KMS-11 (cell line): ENCODE measurements around the gene ADGRB2.

ENCODE experiments used
- H2AFZ ChIP-seq: fragments of 200-600 bp; sonication (generic); 2 replicates; pipeline ENCODE4 v1.6.1; 2016; ENCODE audit warnings: antibody characterized with exemption, mixed run types, low read depth
- H3K27ac ChIP-seq: fragments of 200-600 bp; sonication (generic); 2 replicates; pipeline ENCODE4 v1.6.1; 2016; ENCODE audit warnings: mild to moderate bottlenecking, mixed run types
- H3K27me3 ChIP-seq: fragments of 200-600 bp; sonication (generic); 2 replicates; pipeline ENCODE4 v1.6.1; 2017; ENCODE audit warnings: mild to moderate bottlenecking, low read depth, mixed run types, moderate library complexity; ENCODE audit not compliant: insufficient read depth
- H3K36me3 ChIP-seq: fragments of 200-600 bp; sonication (generic); 2 replicates; pipeline ENCODE4 v1.6.1; 2017; ENCODE audit warnings: mild to moderate bottlenecking, mixed run types; ENCODE audit not compliant: insufficient read depth
- H3K4me1 ChIP-seq: fragments of 200-600 bp; sonication (generic); 2 replicates; pipeline ENCODE4 v1.6.1; 2016; ENCODE audit warnings: mild to moderate bottlenecking, low read depth, mixed run types; ENCODE audit not compliant: poor library complexity, severe bottlenecking
- H3K4me2 ChIP-seq: fragments of 200-600 bp; sonication (generic); 2 replicates; pipeline ENCODE4 v1.7.0; 2016; ENCODE audit warnings: mild to moderate bottlenecking, mixed run types
- H3K4me3 ChIP-seq: fragments of 200-600 bp; sonication (generic); IDR thresholded peaks from 2 replicates; pipeline ENCODE4 v1.6.1; 2017; ENCODE audit warnings: low read depth, low read length, mixed read lengths; ENCODE audit not compliant: insufficient read depth
- H3K79me2 ChIP-seq: fragments of 200-600 bp; sonication (generic); 2 replicates; pipeline ENCODE4 v1.6.1; 2016; ENCODE audit warnings: low read depth, mixed run types; ENCODE audit not compliant: insufficient read depth
- H3K9ac ChIP-seq: fragments of 200-600 bp; sonication (generic); 2 replicates; pipeline ENCODE4 v1.6.1; 2016; ENCODE audit warnings: mild to moderate bottlenecking, mixed run types
- H4K20me1 ChIP-seq: fragments of 200-600 bp; sonication (generic); 2 replicates; pipeline ENCODE4 v1.6.1; 2016; ENCODE audit warnings: mild to moderate bottlenecking, mixed run types; ENCODE audit not compliant: insufficient read depth
- TF ChIP-seq, protein P1 (sequence below): fragments of 200-600 bp; sonication (generic); conservative IDR thresholded peaks from 2 replicates; pipeline ENCODE4 v1.6.1; 2017; ENCODE audit warnings: low read depth, mild to moderate bottlenecking, antibody characterized with exemption, low read length, moderate library complexity, mixed read lengths

Gene ADGRB2

DNA sequence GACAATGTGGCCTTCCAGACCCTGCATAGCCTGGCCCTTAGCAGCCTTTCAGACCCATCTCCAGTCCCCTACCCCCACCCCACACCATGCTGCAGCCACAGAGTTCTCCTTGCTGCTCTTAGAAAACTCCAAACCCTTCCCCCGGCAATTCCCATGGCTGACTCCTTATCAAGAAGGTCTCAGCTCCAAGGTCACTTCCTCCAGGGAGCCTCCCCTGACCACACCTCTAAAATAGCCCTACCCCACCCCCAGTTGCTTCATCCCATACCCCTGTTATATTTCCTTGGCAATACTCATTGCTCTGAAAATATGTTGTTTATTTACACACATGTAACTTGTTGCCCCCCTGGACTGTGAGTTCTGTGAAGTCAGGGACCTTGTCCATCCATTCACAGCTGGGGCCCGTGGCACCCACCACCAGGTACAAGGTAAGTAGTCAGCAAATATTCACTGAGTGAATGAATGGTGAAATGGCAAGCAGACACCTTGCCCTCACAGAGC is 4.3 kb upstream of the ADGRB2 start:
- Histone ChIP-seq H3K4me3 (no peak overlapping the region), H3K27me3 (peaks cover 19% of the 10 kb centered on the region), H2AFZ (no peak overlapping the region), H4K20me1 (no peaks in the 10 kb centered on the region), H3K27ac (no peak overlapping the region), H3K36me3 (no peaks in the 10 kb centered on the region), H3K4me2 (no peak overlapping the region), H3K4me1 (peaks cover 8% of the 10 kb centered on the region), H3K9ac (no peak overlapping the region), H3K79me2 (no peaks in the 10 kb centered on the region)
- TF ChIP-seq, protein P1, sequence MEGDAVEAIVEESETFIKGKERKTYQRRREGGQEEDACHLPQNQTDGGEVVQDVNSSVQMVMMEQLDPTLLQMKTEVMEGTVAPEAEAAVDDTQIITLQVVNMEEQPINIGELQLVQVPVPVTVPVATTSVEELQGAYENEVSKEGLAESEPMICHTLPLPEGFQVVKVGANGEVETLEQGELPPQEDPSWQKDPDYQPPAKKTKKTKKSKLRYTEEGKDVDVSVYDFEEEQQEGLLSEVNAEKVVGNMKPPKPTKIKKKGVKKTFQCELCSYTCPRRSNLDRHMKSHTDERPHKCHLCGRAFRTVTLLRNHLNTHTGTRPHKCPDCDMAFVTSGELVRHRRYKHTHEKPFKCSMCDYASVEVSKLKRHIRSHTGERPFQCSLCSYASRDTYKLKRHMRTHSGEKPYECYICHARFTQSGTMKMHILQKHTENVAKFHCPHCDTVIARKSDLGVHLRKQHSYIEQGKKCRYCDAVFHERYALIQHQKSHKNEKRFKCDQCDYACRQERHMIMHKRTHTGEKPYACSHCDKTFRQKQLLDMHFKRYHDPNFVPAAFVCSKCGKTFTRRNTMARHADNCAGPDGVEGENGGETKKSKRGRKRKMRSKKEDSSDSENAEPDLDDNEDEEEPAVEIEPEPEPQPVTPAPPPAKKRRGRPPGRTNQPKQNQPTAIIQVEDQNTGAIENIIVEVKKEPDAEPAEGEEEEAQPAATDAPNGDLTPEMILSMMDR: no peak

DNA sequence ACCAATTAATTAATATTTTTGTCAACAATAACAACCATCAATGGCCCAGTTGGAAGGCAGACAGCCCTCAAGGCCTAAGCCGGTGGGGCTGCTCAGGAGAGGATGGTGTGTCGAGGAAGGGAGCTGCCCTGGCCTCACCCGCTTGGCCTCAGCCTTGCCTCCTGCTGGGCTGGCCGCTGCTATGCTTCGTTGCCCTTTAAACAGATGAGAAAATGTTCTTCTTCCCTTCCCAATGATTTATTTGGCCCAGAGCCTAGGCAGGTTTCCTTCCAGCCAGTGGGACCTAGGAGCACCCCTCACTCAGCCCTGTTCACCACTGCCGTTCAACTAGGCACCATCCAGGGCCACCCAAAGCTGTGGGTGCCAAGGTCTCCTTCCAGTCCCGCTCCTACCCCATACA is 3.1 kb upstream of the ADGRB2 start:
- Histone ChIP-seq H3K4me3 (no peak overlapping the region), H3K9ac (no peak overlapping the region), H3K79me2 (no peaks in the 10 kb centered on the region), H3K36me3 (no peaks in the 10 kb centered on the region), H3K4me2 (no peak overlapping the region), H2AFZ (no peak overlapping the region), H3K27me3 (peaks cover 32% of the 10 kb centered on the region), H4K20me1 (no peaks in the 10 kb centered on the region), H3K4me1 (peaks cover 8% of the 10 kb centered on the region), H3K27ac (no peak overlapping the region)
- TF ChIP-seq, protein P1: no peak

DNA sequence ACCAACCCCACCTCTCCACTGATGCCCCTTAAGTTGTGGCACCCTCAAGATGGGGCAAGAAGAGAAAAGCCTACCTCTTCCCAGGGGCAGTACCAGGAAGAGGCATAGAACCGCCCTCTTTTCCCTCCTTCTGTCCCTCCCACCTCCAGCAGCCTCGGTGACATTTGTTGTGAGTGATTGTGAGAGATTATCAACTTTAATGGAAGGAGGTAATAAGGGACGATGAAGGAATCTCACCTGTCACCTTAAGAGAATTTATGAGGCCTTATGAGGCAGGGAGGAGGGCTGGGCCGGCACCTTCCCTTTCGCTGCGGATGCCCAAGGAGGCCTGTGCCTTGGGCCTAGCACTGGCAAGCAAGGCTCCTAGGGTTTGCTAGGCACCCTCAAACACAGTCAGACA is 1.4 kb upstream of the ADGRB2 start:
- Histone ChIP-seq H2AFZ (no peak overlapping the region), H3K27ac (no peak overlapping the region), H3K4me2 (no peak overlapping the region), H3K9ac (no peak overlapping the region), H3K79me2 (no peaks in the 10 kb centered on the region), H3K27me3 (peaks cover 43% of the 10 kb centered on the region), H3K4me3 (no peak overlapping the region), H4K20me1 (no peaks in the 10 kb centered on the region), H3K4me1 (peaks cover 12% of the 10 kb centered on the region), H3K36me3 (no peaks in the 10 kb centered on the region)
- TF ChIP-seq, protein P1: no peak

DNA sequence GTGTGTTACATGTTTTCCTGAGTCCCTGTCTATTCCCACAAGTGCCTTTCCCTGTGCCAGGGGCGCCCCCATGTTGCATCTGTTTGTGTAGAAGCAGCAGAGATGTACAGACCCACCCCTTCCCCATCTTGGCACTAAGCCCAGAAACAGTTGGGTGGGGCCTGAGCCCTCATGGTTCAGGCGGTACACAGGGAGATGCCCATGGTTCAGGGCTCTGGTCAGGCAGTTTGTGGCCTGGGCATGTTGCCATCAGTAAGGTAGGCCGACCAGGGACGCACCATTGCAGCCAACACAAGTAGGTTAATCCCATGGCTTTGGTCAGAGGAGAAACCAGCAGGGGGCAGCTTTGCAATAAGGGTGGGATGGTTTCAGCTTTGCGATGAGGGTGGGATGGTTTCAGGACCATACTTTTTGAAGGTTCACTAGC is 914 bp upstream of the ADGRB2 start:
- Histone ChIP-seq H3K9ac (no peak overlapping the region), H3K4me3 (no peak overlapping the region), H3K4me2 (no peak overlapping the region), H3K4me1 (peaks cover 12% of the 10 kb centered on the region), H3K36me3 (no peaks in the 10 kb centered on the region), H3K27ac (no peak overlapping the region), H3K27me3 (peaks cover 45% of the 10 kb centered on the region), H3K79me2 (no peaks in the 10 kb centered on the region), H2AFZ (no peak overlapping the region), H4K20me1 (no peaks in the 10 kb centered on the region)
- TF ChIP-seq, protein P1: no peak; the same call in 1 of the 2 replicates
